ENCODE measurements around the gene TPGS1.

TPGS1 gene

GRCh38 chr19:496112-496665 lies 11.1 kb upstream of the TPGS1 start, which contains the start of gene MADCAM1:
Gene MADCAM1 (plus strand): TSS chr19:496486. CDS start chr19:496500, 14 bp downstream.
- no peak for DNase-seq

- no peak for DNase-seq
These were observed 10.3 kb upstream of the TPGS1 start for GRCh38 chr19:496986-497385.

- DNase-seq = no peak
These were observed 9.8 kb upstream of the TPGS1 start for GRCh38 chr19:497491-497868.

- no peak for DNase-seq
These were observed 9.3 kb upstream of the TPGS1 start for GRCh38 chr19:497869-498510.

- DNase-seq = no peak
These were observed 8.8 kb upstream of the TPGS1 start for GRCh38 chr19:498511-498891.

GRCh38 chr19:498977-499623 lies 8.2 kb upstream of the TPGS1 start:
- DNase-seq = no peak

GRCh38 chr19:501646-502045 lies 5.7 kb upstream of the TPGS1 start:
- no peak for DNase-seq

GRCh38 chr19:504616-505015 lies 2.7 kb upstream of the TPGS1 start:
- no peak for DNase-seq

- DNase-seq = no peak
These were observed 652 bp upstream of the TPGS1 start for GRCh38 chr19:506404-507285.

- DNase-seq = no peak
These were observed 1.2 kb downstream of the TPGS1 start for GRCh38 chr19:508204-509150.

GRCh38 chr19:510606-511100 lies 3.4 kb downstream of the TPGS1 start:
- DNase-seq = no peak

- DNase-seq = no peak
These were observed 4.0 kb downstream of the TPGS1 start for GRCh38 chr19:511101-511851.

GRCh38 chr19:512547-513365 lies 5.5 kb downstream of the TPGS1 start:
- no peak for DNase-seq

- no peak for DNase-seq
These were observed 6.3 kb downstream of the TPGS1 start for GRCh38 chr19:513368-514165.

- no peak for DNase-seq
These were observed 6.9 kb downstream of the TPGS1 start for GRCh38 chr19:514166-514663.

- DNase-seq = no peak
These were observed 10.7 kb downstream of the TPGS1 start for GRCh38 chr19:517721-518597.

GRCh38 chr19:518598-519231 lies 11.4 kb downstream of the TPGS1 start:
- DNase-seq = no peak

- DNase-seq = no peak
These were observed 12.2 kb downstream of the TPGS1 start for GRCh38 chr19:519449-519865.

Data from cortex of kidney (tissue), 1 donor.